ENCODE data around the gene SLIT1.
A peak's percentile ranks its signal among the peaks of the same experiment; 100 is the strongest.

SLIT1 gene

GRCh38 chr10:97119058-97119745 is 66.6 kb downstream of the SLIT1 start:
- Histone ChIP-seq H3K79me2 (ENCODE audit: insufficient read depth, low read length) (no peaks in the 10 kb centered on the region), H3K27ac (ENCODE audit: low read depth, low read length) (no peak overlapping the region), H4K20me1 (ENCODE audit: low read depth, low read length) (no peaks in the 10 kb centered on the region), H3K27me3 (ENCODE audit: low read length) (no peaks in the 10 kb centered on the region), H3K9me2 (replicated peaks; ENCODE audit: insufficient read depth, low read length) (no peaks in the 10 kb centered on the region), H3F3A (ENCODE audit: insufficient read depth) (no peaks in the 10 kb centered on the region), H2AFZ (ENCODE audit: low read depth, low read length, severe bottlenecking) (no peak overlapping the region), H3K9me3 (ENCODE audit: insufficient read depth, low read length) (no peaks in the 10 kb centered on the region), H3K36me3 (ENCODE audit: low read length) (no peaks in the 10 kb centered on the region), H3K9ac (ENCODE audit: low read length) (no peak overlapping the region), H3K4me3 (ENCODE audit: insufficient read depth, low read length, poor library complexity, severe bottlenecking) (no peak overlapping the region), H3K4me2 (ENCODE audit: low read depth, low read length, poor library complexity, severe bottlenecking) (no peak overlapping the region)
- no peak for TF ChIP-seq CTCF (IDR thresholded peaks at IDR 0.05; ENCODE audit: insufficient read depth, low read length, poor library complexity, severe bottlenecking)
- no peak for TF ChIP-seq EZH2phosphoT487 (conservative IDR thresholded peaks at IDR 0.05; ENCODE audit: low read length)

GRCh38 chr10:97117372-97117771 is 68.4 kb downstream of the SLIT1 start:
- no peak overlapping the region for H3K27ac ChIP-seq (ENCODE audit: low read depth, low read length)
- no peaks in the 10 kb centered on the region for H3K9me3 ChIP-seq (ENCODE audit: insufficient read depth, low read length)
- no peaks in the 10 kb centered on the region for H3K36me3 ChIP-seq (ENCODE audit: low read length)

GRCh38 chr10:97116462-97117162 is 69.1 kb downstream of the SLIT1 start:
- H3K4me2 ChIP-seq (ENCODE audit: low read depth, low read length, poor library complexity, severe bottlenecking) = no peak overlapping the region
- H3K27ac ChIP-seq (ENCODE audit: low read depth, low read length) = no peak overlapping the region
- no peaks in the 10 kb centered on the region for H3K79me2 ChIP-seq (ENCODE audit: insufficient read depth, low read length)
- no peaks in the 10 kb centered on the region for H3K36me3 ChIP-seq (ENCODE audit: low read length)
- no peak overlapping the region for H2AFZ ChIP-seq (ENCODE audit: low read depth, low read length, severe bottlenecking)
- no peaks in the 10 kb centered on the region for H3F3A ChIP-seq (ENCODE audit: insufficient read depth)
- no peak overlapping the region for H3K4me3 ChIP-seq (ENCODE audit: insufficient read depth, low read length, poor library complexity, severe bottlenecking)
- no peaks in the 10 kb centered on the region for H3K9me3 ChIP-seq (ENCODE audit: insufficient read depth, low read length)
- no peaks in the 10 kb centered on the region for H3K9me2 ChIP-seq (replicated peaks; ENCODE audit: insufficient read depth, low read length)
- H4K20me1 ChIP-seq (ENCODE audit: low read depth, low read length) = no peaks in the 10 kb centered on the region
- H3K9ac ChIP-seq (ENCODE audit: low read length) = no peak overlapping the region
- H3K27me3 ChIP-seq (ENCODE audit: low read length) = no peaks in the 10 kb centered on the region
- TF ChIP-seq EZH2phosphoT487 (conservative IDR thresholded peaks at IDR 0.05; ENCODE audit: low read length) = no peak
- TF ChIP-seq CTCF (IDR thresholded peaks at IDR 0.05; ENCODE audit: insufficient read depth, low read length, poor library complexity, severe bottlenecking) = no peak

More at GRCh38 chr10:97117372-97117771, 68.4 kb downstream of the SLIT1 start:
- Histone ChIP-seq H3F3A (ENCODE audit: insufficient read depth) (no peaks in the 10 kb centered on the region), H3K27me3 (ENCODE audit: low read length) (no peaks in the 10 kb centered on the region), H3K79me2 (ENCODE audit: insufficient read depth, low read length) (no peaks in the 10 kb centered on the region), H3K4me3 (ENCODE audit: insufficient read depth, low read length, poor library complexity, severe bottlenecking) (no peak overlapping the region), H4K20me1 (ENCODE audit: low read depth, low read length) (no peaks in the 10 kb centered on the region), H2AFZ (ENCODE audit: low read depth, low read length, severe bottlenecking) (no peak overlapping the region), H3K9ac (ENCODE audit: low read length) (no peak overlapping the region), H3K4me2 (ENCODE audit: low read depth, low read length, poor library complexity, severe bottlenecking) (no peak overlapping the region), H3K9me2 (replicated peaks; ENCODE audit: insufficient read depth, low read length) (no peaks in the 10 kb centered on the region)
- TF ChIP-seq EZH2phosphoT487 (conservative IDR thresholded peaks at IDR 0.05; ENCODE audit: low read length) (no peak), CTCF (IDR thresholded peaks at IDR 0.05; ENCODE audit: insufficient read depth, low read length, poor library complexity, severe bottlenecking) (peak; percentile 26)

All from SU-DHL-6 (cell line).